Endothelial cell of umbilical vein (primary cell): Measurements from ENCODE around the gene THSD4. TPM values are rescaled to one million over a fixed set of nuclear protein-coding genes. Genes with fewer than 3 reads are reported as not detected.

Experiments used
- BruUV-seq: library from RNA; stranded (reverse); fragments of 400-500 nt; replicated peaks from 2 replicates; lab custom pipeline; 2021; lab: Mats Ljungman, UMichigan
- CTCF ChIA-PET: fragments of 300-600, 350-600 bp; sonication (Branson Sonifier 250); formaldehyde crosslinking; loops from one replicate; lab custom pipeline; 2021; ENCODE audit warnings: antibody characterized with exemption, inconsistent platforms; lab: Charles Lee
- POLR2A ChIA-PET: fragments of 300-600, 350-600 bp; sonication (Branson Sonifier 250); formaldehyde crosslinking; loops from one replicate; lab custom pipeline; 2021; ENCODE audit warnings: antibody characterized with exemption, inconsistent platforms; lab: Charles Lee
- DNase-seq: peaks from one replicate; pipeline ENCODE4 v3.0.0-alpha.2; 2011; ENCODE audit warnings: low read depth, low spot score
- FAIRE-seq: peaks from 2 replicates; lab custom pipeline; 2011; peaks lifted over from hg19 to GRCh38; lab: Jason Lieb, UNC
- H2AFZ ChIP-seq: 2 replicates; pipeline ENCODE4 v1.6.0; 2012; ENCODE audit warnings: low read depth, low read length, control low read depth, inconsistent platforms
- H3K27ac ChIP-seq: 2 replicates; pipeline ENCODE4 v1.5.1; 2011; ENCODE audit warnings: low read depth, mild to moderate bottlenecking, control low read depth, low read length, moderate library complexity; ENCODE audit not compliant: insufficient read depth
- H3K27me3 ChIP-seq, 2 experiments: 2 replicates each; pipeline versions ENCODE4 v1.6.0 to v1.6.1; 2011; ENCODE audit warnings: low read length in 2 of 2, mixed read lengths in 1 of 2; ENCODE audit not compliant: control insufficient read depth in 2 of 2, insufficient read depth in 2 of 2
- H3K36me3 ChIP-seq, 2 experiments: 2 replicates in 1 of 2; 3 replicates in 1 of 2; pipeline ENCODE4 v1.5.1; 2011; ENCODE audit warnings: low read length in 2 of 2, mild to moderate bottlenecking in 1 of 2, moderate library complexity in 1 of 2; ENCODE audit not compliant: control insufficient read depth in 2 of 2, insufficient read depth in 2 of 2; ENCODE audit errors: extremely low read depth in 1 of 2
- H3K4me1 ChIP-seq: 3 replicates; pipeline ENCODE4 v1.5.1; 2011; ENCODE audit warnings: mild to moderate bottlenecking, low read length; ENCODE audit not compliant: control insufficient read depth, insufficient read depth; ENCODE audit errors: extremely low read depth
- H3K4me2 ChIP-seq: 2 replicates; pipeline ENCODE4 v1.6.1; 2011; ENCODE audit warnings: low read length, control low read depth, mixed read lengths; ENCODE audit not compliant: insufficient read depth
- H3K4me3 ChIP-seq, 3 experiments: fragments of 200-600 bp in 1 of 3; sonication (generic), shearing (Covaris generic) in 1 of 3; replicated peaks in 1 of 3; 2 replicates each; pipeline ENCODE4 v1.5.1; 2011 to 2016; ENCODE audit warnings: control low read depth in 3 of 3, low read length in 3 of 3, mild to moderate bottlenecking in 2 of 3, inconsistent platforms in 1 of 3, low read depth in 1 of 3, moderate library complexity in 1 of 3; ENCODE audit not compliant: insufficient read depth in 1 of 3
- H3K79me2 ChIP-seq: 2 replicates; pipeline ENCODE4 v1.6.0; 2012; ENCODE audit warnings: low read length, inconsistent platforms; ENCODE audit not compliant: control insufficient read depth, insufficient read depth
- H3K9ac ChIP-seq: replicated peaks from 2 replicates; pipeline ENCODE3; 2011; ENCODE audit warnings: low read length, control low read depth; ENCODE audit not compliant: insufficient read depth; ENCODE audit errors: extremely low read depth
- H3K9me1 ChIP-seq: replicated peaks from 3 replicates; pipeline ENCODE4 v1.6.0; 2011; ENCODE audit warnings: mild to moderate bottlenecking, low read length; ENCODE audit not compliant: control insufficient read depth, insufficient read depth; ENCODE audit errors: extremely low read depth
- H3K9me3 ChIP-seq: replicated peaks from 2 replicates; pipeline ENCODE4 v1.5.1; 2012; ENCODE audit warnings: low read length, inconsistent platforms; ENCODE audit not compliant: control insufficient read depth, insufficient read depth
- H4K20me1 ChIP-seq: replicated peaks from 2 replicates; pipeline ENCODE3; 2011; ENCODE audit warnings: mild to moderate bottlenecking, low read length; ENCODE audit not compliant: control insufficient read depth, insufficient read depth; ENCODE audit errors: extremely low read depth
- CTCF ChIP-seq, 2 donors: IDR thresholded peaks; 1 replicate in 1 of 2; 2 replicates in 1 of 2; pipeline ENCODE4 v1.5.1; 2011; ENCODE audit warnings: low read length in 2 of 2, mild to moderate bottlenecking in 2 of 2, moderate library complexity in 2 of 2, control low read depth in 1 of 2, inconsistent platforms in 1 of 2, low read depth in 1 of 2; ENCODE audit not compliant: insufficient read depth in 1 of 2; ENCODE audit errors: extremely low read depth in 1 of 2
- EZH2 ChIP-seq: IDR thresholded peaks from 2 replicates; pipeline ENCODE4 v1.6.1; 2012; ENCODE audit warnings: borderline replicate concordance, low read depth, mild to moderate bottlenecking, moderate library complexity, low read length, inconsistent platforms; ENCODE audit not compliant: severe bottlenecking
- FOS ChIP-seq: IDR thresholded peaks from 2 replicates; pipeline ENCODE4 v1.6.1; 2011; ENCODE audit warnings: mild to moderate bottlenecking, low read length, moderate library complexity, borderline replicate concordance; ENCODE audit not compliant: insufficient read depth
- GATA2 ChIP-seq: IDR thresholded peaks from 2 replicates; pipeline ENCODE4 v1.7.0; 2011; ENCODE audit warnings: low read depth, mild to moderate bottlenecking, moderate library complexity, mixed read lengths, low read length; ENCODE audit not compliant: insufficient read length, insufficient read depth
- JUN ChIP-seq: IDR thresholded peaks from 2 replicates; pipeline ENCODE4 v1.6.1; 2011; ENCODE audit warnings: borderline replicate concordance, low read depth; ENCODE audit not compliant: insufficient read length, insufficient read depth
- MAX ChIP-seq: IDR thresholded peaks from 2 replicates; pipeline ENCODE4 v1.6.1; 2011; ENCODE audit not compliant: insufficient read depth, insufficient read length
- MYC ChIP-seq: IDR thresholded peaks from one replicate; pipeline ENCODE4 v1.6.1; 2011; ENCODE audit warnings: mild to moderate bottlenecking, low read depth, low read length
- POLR2A ChIP-seq: IDR thresholded peaks from 2 replicates; pipeline ENCODE4 v1.6.1; 2012; ENCODE audit warnings: low read depth, mild to moderate bottlenecking, control low read depth, low read length
- POLR2AphosphoS5 ChIP-seq: IDR thresholded peaks from 2 replicates; pipeline ENCODE4 v1.6.1; 2012; ENCODE audit warnings: low read depth, mild to moderate bottlenecking, control low read depth, low read length, moderate library complexity; ENCODE audit not compliant: insufficient read depth
- dilution Hi-C: fragments of 300-500 bp; cut with MboI; formaldehyde crosslinking; loops from one replicate; pipeline ENCODE4 v1.15.0; 2019; ENCODE audit warnings: low sequenced_read_pairs; ENCODE audit not compliant: extremely low pct_ligation_motif_present
- intact Hi-C: fragments of 100-400 bp; cut with micrococcal nuclease; formaldehyde crosslinking; loops from one replicate; pipeline ENCODE4 v1.10.0; 2022
- polyA plus RNA-seq, 4 experiments: library from polyadenylated mRNA; depleted of rRNA in 3 of 4; stranded (reverse) in 3 of 4; unstranded in 1 of 4; fragments of >200 nt; gene quantifications; 2 replicates each; pipeline versions ENCODE4 v1.2.1 to v1.2.3, GENCODE V29; 2011 to 2012; ENCODE audit warnings: missing spikeins in 1 of 4
- total RNA-seq: library from RNA; stranded (reverse); gene quantifications from 2 replicates; pipeline ENCODE4 v1.2.3, GENCODE V29; 2021

The THSD4 gene
- total and polyA plus RNA-seq, 2 donors (not counting 3 experiments of a cell fraction or from before 2014, with no cell fraction given) = 9.9 to 25.4 TPM

- no peak overlapping the region for H3K9ac ChIP-seq
- FAIRE-seq (no peak), DNase-seq (no peak)
- BruUV-seq = no TSS peak
- H2AFZ ChIP-seq = no peak overlapping the region
- no peak overlapping the region for H3K4me2 ChIP-seq
- dilution Hi-C loops = no loop called here
- H3K9me1 ChIP-seq = no peaks in the 10 kb centered on the region
- no peaks in the 10 kb centered on the region for H3K9me3 ChIP-seq
- H3K27me3 ChIP-seq = no peaks in the 10 kb centered on the region
- H3K27ac ChIP-seq = no peak overlapping the region
- POLR2A ChIA-PET = no interaction called here
- CTCF ChIA-PET = no interaction called here
- no peaks in the 10 kb centered on the region for H4K20me1 ChIP-seq
- H3K4me3 ChIP-seq = no peak overlapping the region
- no peaks in the 10 kb centered on the region for H3K4me1 ChIP-seq
- intact Hi-C loops = no loop called here
- no peaks in the 10 kb centered on the region for H3K36me3 ChIP-seq
- H3K79me2 ChIP-seq = no peaks in the 10 kb centered on the region
- TF ChIP-seq MAX (no peak), POLR2A (no peak), FOS (no peak), CTCF (IDR thresholded peaks at IDR 0.05; ENCODE audit: extremely low read depth in 1 of 2, insufficient read depth in 1 of 2, low read depth in 1 of 2, low read length in 2 of 2) (no peak), GATA2 (no peak), POLR2AphosphoS5 (no peak), EZH2 (no peak), MYC (no peak), JUN (no peak)
These were observed 700.0 kb downstream of the THSD4 start for GRCh38 chr15:71815301-71815700.
